ENCODE data around the gene DHRS7C. TPM values are rescaled to one million over a fixed set of nuclear protein-coding genes. Genes with fewer than 3 reads are reported as not detected.

Gene DHRS7C, protein sequence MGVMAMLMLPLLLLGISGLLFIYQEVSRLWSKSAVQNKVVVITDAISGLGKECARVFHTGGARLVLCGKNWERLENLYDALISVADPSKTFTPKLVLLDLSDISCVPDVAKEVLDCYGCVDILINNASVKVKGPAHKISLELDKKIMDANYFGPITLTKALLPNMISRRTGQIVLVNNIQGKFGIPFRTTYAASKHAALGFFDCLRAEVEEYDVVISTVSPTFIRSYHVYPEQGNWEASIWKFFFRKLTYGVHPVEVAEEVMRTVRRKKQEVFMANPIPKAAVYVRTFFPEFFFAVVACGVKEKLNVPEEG
- polyA plus RNA-seq (ENCODE audit: insufficient read length), result 118 TPM

DNA sequence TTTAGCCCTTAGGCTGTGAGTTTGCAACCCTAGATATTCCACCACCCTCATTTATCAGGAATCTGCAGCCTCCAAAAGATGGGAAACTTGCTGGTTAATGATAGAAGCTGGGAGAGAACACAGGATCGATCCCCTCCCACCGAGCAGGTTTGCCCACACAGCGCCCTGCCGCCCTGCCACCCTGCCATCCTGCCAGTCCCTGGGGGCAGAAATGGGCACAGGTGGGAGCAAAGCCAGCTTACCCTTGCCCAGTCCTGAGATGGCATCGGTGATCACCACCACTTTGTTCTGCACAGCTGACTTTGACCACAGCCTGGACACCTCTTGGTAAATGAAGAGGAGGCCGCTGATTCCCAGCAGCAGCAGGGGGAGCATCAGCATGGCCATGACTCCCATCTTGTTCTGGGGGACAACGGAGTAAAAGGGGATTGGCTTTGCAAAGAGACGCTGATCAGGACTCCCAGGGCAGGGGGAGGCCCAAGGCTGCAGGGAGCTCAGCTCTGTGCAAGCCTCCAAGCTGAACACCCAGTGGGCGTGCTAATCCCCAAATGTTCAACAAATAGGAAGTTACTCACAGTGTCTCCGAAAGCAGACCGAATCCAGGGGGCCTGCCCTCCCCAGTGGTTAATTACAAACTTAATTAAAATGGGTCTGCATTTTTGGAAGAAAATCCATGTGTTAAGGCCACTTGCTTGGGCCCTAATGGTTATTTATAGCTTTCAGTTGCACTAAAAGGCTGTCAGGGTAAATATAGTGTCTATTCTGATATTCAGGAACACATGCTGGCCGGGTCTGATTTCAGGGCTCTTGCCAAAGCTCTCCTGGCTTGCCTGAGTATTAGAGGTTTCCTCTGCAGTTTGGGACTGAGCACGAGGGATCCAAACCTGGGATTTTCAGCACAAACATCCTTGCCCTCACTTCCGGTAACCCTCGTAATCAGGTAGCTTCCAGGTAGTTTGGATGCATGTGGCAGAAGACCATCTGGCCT is at the start of gene DHRS7C:
TSS of gene DHRS7C (minus strand) at position 704 of the 988 bp plus-strand sequence. CDS start at position 396, 308 bp downstream.
- DNase-seq, result peak; percentile 51

DNA sequence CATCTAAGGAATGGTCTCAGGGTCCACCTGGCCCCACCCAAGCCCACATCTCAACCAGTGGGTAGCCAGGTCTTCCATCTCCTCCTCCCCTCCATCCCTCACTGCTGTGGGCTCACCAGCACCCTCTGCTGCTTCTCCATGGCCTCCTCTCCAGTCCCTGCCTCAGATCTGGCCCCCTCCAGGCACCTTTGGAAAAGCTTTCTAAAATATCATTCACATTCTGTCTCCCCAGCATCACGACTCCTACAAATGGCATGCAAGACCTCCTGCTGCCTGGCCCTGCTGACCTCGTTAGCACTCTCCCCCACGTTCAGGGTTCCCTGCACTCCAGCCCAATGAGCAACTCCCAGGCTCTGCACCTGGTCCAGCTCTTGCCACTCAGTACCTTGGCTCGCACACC is 48.0 kb upstream of the DHRS7C start:
- no peak for DNase-seq

DNA sequence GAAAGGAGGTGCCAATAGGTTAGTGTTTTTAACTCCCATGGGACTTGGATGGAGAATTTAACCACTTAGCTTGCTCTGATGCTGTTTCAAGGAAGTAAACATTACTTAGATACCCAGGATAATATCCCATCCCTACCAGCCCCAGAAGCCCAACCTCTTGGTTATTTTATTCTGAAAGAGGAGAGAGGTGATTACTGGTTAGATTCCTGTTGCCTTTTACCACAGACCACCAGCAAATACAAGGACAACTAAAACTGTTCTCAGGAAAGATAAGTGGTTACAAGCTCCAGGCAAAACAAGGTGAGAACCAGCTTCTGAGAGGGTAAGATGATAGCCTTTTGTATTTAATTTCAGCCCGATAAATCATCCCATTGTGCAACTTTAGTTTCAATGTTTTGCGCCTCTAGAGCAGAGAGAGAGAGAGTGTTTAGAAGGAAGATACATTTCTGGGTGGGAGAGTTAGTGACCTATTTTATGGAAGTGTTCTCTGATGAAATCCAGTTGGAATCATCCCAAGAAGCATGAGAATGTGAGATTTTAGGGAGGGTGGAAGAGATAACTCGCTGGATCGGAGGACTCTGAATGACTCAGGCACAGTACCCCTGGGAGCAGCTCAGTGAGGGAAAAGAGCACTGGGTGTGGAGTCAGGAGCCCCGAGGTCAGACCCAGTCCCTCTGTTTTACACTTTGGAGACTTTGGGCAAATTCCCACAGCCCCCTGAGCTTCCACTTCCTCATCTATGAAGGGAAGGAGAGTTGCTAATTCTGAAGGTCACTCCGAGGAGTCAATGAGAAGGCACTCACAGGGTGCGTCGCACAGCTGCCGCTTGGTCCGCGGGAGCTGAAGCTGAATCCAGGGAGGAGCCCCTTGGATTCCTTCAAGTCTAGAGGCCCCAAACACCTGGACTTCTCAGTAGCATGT is 46.4 kb upstream of the DHRS7C start:
- DNase-seq, result peak; percentile 26

DNA sequence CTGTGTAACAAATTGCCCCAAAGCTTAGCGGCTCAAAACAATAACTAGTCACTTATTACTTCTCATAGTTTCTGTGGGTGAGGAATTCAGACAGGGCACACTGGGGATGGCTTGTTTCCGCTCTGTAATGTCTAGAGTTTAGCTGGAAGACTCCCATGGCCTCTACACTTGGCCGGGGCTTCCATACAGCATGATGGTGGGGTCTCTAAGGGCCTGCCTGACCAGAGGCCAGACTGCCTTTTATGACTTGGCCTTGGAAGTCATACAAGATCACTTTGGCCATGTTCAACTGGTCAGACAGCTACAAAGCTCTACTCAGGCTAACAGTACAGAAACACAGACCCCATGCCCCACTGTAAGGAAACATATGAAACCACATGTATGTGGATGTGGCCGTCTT is 42.5 kb upstream of the DHRS7C start:
- no peak for DNase-seq

DNA sequence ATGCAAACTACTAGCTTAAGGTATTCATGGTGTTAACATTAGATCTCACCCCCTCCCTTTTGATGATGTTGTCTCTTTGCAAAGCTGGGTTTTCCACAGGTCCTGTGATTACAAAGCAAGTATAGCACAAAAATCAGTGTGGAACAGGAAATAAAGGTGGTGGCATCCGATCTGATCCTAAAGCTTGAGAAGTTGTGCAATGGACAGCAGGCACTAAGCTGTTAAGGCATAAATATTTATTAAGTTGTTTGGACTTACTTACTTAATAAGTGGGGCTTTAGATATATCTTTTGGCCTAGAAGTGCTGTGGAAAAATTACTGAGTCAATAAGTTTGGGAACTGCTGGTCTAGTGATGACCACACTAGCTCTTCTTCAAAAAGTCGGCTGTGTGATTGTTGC is 39.3 kb upstream of the DHRS7C start:
- DNase-seq, result no peak

DNA sequence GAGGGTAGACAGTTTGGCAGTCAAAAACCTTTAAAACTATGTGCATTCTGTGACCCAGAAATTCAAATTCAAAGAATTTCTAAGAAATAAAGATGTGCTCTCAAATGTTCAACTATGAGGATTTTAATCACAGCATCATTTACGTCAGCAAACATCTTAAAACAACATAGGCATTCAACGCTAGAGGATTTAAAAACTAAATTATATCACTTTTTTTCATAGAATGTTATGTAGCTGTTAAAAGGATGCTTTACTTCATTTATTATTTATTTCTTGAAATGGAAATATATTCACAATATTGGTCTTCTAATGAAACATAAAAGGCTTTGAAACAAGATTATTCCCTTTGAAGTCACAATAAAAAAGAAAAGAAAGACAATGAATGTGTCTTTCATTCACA is 38.0 kb upstream of the DHRS7C start:
- DNase-seq, result no peak

DNA sequence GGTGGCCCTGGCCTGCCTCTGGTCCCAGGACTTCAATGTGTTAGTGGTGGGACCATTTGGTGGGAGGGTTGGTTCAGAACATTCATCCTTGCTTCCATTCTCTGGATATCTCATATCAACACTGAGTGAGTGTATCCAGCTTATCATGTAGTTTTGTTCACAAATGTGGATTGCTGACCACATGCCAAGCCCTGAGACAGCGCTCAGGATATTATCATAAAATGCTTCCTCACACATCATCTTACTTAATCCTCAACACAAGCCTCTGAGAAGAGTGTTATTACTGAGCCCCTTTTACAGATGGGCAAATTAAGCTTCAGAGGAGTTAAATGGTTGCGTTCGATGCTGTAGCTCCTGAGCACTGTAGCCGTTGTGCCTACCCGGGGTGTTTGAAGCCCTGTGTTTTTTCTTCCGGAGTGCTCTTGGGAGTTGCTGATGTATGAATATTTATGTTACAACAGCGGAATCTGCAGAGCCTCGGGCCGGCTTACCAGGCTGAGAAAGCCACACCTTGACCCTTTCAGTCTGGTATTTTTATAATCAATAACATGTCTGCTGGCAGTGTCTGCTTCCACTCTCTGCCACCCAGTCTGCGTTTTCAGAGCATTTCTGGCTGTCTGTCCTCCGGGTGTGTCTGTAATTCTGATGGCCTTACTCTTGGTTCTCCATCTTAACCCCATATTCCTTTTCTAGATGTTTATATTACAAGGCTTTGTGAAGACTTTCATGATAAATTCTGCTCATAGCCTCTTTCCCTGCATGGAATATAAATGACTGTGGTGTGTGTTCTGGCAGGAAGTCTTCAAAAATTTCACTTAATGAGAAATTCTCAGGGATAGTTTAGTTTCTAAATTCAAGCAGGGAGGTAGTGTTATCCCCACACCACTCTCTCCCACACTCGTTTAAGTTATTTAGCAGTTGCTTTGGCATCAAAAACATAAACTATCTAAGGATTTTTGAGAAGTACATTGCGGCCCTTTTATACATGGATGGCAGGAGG is 37.2 kb upstream of the DHRS7C start:
- DNase-seq, result no peak

DNA sequence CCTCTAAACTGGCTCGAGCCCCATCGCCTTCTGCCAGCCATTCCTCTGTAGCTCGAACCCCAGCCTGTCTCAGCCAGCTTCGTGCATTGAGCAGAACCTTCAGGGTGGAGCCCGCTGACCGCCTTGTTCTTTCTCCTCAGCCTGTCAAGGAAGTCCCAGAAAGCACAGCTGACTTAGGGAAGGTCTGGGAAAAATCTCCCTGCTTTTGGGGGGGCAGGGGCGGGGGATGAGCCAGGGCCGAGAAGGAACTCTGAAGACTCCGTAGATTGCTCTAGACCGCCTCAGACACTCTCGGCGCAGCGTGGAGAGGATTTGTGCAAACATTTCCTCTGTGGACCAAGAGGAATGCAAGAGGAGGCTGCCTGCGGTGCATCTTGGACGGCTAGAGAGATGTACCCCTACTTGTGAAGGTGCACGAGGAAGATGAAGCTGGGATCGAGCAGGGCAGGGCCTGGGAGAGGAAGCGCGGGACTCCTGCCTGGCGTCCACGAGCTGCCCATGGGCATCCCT is 34.3 kb upstream of the DHRS7C start, which contains the start of gene GLP2R:
TSS of gene GLP2R (plus strand) at position 284 of the 510 bp plus-strand sequence. CDS start at position 424, 140 bp downstream.
- DNase-seq, result no peak

DNA sequence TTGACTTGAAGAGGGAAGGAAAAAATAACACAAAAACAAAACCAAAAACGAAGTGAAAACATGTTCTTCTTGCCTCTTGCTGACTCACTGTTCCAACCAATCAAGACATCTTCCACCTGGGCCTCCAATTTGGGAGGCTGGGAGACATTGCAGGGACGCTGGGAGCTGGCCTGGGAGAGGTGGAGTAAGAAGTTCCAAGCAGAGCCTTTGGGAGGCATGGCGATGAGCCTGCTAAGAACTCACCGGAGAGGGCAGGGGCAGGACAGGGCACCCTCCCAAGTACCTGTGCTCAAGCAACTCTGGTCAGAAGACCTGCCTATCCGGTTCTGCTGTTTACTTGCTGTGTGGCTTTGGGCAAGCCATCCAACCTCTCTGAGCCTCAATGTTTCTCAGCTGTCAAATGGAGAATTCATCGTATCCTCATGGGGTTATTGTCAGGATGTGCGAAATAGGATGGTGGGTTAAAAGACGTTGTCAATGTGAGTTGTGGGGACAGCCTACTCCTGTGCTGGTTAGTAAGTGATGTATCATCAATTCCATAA is 33.5 kb upstream of the DHRS7C start:
- no peak for DNase-seq

DNA sequence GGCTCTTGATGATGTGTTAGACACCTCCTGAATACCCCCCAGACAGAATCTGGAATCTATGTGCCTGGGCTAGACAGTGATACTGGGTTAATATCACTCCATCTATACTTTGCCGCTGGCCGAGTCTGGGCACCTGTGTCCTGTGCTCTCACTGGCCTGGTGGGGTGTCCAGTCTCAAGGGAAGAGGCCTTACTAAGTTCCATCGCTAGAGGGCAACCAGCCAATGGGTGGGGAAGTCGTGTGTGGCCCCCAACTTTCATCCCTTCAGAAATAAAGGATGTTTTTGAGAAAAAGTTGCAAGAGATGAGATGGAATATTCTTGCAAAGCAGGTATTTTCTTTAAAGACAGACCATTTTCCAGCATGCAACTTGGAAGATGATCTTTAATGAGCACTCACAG is 32.7 kb upstream of the DHRS7C start:
- no peak for DNase-seq

DNA sequence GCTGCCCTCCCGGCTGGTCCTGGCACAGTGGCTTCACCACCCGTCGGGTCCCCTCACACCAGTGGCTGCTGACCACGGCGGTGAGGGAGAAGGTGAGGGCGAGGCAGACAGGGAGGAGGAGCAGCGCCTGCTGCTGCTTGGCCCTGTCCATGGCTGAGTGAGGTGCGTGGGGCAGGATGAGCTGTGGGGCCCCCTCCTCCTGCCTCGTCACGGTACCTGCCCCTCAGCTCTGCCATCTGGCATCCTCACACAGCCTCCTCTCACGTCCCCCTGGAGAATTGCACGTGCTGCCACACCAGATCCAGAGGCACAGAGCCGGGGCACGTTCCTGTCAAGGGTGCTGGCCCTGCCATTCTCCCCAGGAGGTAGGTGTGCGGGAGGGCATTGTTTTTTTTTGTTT is 30.5 kb upstream of the DHRS7C start, which contains the start of gene GSG1L2:
TSS of gene GSG1L2 (minus strand) at position 159 of the 400 bp plus-strand sequence. CDS start at position 151, 8 bp downstream.
- DNase-seq, result no peak

DNA sequence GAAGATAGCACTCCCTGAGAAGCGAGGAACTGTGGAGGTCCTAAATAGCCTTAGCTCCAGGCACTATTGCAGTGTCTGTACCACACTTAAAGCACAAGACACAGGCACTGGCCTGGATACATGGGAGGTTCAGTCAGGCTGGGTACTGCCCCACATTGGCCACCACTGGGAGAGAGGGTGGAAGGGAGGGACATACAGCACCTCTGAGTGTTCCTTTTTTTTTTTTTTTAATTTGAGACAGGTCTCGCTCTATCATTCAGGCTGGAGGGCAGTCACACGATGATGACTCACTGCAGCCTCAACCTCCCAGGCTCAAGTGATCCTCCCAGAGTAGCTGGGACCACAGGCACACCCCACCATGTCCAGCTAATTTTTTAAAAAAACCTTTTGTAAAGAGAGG is 29.1 kb upstream of the DHRS7C start:
- no peak for DNase-seq

DNA sequence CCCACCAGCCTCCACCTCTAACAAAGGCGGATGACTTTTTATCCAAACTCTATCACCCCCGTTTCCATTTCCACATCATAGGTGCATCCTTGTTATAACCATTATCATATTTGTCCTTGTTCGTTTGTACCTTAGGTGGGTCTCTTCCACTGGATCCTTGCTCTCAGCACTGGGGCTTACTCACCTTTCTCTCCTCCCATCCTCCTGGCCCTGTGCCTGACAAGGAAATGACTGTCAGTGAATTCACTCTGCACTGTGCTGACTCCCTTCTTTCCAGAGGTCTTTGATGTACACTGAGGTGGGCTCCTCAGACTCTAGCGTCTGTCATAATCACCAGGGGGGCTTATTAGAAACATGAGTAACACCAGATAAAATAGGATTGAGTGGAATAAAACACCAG is 27.4 kb upstream of the DHRS7C start:
- DNase-seq, result no peak

DNA sequence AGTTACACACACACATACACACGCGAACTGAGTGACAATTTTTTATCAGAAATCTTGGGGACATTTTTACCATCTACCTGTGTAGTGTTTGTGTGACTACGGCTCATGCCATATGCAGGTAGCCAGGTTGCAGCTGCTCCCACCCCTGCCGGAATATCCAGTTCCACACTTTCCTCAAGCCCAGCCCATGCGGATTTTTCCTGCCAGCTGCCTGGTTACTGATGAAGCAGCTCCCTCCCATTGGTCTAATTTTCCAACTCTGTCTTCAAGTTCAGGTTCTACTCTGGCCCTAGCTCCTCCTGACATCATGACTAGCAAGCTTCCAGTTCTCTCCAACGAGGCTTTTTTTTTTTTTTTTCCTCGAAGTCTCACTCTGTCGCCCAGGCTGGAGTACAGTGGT is 25.7 kb upstream of the DHRS7C start:
- DNase-seq, result peak; percentile 20

DNA sequence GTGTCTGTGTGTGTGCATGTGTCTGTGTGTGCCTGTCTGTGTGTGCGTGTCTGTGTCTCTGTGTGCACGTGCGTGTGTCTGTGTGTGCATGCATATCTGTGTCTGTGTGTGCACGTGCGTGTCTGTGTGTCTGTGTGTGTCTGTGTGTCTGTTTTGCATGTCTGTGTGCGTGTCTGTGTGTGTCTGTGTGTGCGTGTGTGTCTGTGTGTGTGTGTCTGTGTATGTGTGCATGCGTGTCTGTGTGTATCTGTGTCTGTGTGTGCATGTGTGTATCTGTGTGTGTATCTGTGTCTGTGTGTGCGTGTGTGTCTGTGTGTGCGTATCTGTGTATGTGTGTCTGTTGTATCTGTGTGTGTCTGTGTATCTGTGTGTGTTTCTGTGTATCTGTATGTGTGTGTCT is 25.1 kb upstream of the DHRS7C start:
- no peak for DNase-seq

DNA sequence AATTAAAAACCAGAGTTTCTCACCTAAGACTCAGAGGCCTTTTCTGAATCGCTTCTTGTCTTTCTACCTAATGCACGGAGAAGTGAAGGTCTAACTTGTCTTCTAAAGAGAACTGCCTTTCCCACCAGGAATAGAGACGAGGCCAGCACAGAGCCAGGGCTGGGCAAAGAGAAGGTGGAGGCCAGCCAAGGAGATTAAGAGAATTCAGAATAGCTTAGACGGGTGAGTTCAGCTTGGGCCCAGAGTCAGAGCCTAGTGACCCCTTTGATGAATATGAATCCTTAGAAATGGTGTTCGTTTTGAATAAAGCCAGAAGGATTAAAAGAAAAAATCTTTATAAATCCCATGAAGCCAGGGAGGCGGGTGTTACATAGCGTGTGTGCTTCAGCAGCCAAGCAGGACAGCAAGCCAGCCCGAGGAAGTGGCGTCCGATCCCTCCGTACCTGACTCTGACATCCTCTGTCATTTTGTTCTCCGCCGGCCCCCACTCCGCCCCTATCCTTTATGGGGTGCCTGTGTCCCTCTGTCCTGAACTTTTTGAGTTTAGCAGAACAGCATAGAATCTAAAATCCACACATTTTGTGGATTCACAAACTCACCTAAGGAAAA is 23.0 kb upstream of the DHRS7C start:
- no peak for DNase-seq

DNA sequence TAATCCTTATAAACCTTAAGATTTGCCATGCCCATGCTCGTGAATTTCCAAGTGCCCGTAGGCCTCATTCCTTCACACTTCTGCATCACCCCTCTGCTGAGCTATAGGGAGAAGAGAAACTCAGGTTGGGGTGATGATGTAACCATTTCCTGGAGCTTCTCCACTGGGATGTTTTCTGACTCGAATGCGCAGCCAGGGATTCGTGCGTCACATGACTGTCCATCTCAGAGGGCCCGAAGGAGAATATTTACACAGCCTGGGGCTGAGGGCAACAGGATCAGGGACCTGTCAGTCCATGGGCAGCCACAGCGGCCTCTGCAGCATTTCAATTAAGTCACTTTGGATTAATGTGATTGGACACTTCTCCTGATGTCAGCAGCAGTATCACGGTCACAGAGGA is 21.8 kb upstream of the DHRS7C start:
- DNase-seq, result no peak

DNA sequence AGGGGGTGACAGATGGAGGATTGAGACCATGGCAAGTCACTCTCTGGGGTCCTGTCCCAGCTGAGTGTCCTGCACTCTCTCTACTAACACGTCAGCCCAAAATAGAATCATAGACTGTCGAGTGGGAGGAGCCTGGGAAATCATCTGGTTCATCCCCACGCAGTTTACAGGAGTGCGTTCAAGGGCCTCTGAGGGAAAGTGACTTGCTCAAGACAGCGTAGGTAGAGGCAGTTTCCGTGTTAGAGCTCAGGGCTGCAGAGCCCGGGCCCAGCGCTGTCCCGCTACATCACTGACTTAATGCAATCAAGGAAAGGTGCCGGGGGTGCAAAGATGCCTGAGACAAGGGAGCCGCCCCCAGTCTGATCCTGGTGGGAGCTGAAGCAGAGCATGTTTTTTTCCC is 20.1 kb upstream of the DHRS7C start:
- no peak for DNase-seq

DNA sequence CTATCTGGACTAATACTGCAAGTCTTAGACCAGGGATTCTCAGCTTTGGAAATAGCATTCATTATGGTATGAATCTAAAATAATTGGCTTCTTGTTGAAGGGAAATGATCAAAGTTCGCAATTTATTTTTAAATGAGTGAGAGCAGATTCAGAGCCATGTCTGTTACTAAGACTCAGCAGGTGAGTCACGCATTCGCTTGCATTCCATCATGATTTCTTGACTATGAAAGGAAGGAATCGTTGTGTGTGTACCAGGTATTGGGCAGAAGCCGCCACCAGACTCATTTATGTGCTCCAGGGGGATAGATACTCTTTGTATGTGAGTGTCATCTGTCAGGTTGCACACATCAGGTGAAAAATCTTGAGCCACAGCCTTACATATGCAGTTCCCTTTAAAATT is 19.7 kb upstream of the DHRS7C start:
- no peak for DNase-seq

Data from hindlimb muscle (tissue), 1 donor.